ENCODE measurements around the gene EMILIN2.
"Not testable (repeated sequence)": the region's sequence is repeated elsewhere in the genome, so short reads cannot be mapped to it uniquely, and the experiment has no call there.

Gene EMILIN2

DNA sequence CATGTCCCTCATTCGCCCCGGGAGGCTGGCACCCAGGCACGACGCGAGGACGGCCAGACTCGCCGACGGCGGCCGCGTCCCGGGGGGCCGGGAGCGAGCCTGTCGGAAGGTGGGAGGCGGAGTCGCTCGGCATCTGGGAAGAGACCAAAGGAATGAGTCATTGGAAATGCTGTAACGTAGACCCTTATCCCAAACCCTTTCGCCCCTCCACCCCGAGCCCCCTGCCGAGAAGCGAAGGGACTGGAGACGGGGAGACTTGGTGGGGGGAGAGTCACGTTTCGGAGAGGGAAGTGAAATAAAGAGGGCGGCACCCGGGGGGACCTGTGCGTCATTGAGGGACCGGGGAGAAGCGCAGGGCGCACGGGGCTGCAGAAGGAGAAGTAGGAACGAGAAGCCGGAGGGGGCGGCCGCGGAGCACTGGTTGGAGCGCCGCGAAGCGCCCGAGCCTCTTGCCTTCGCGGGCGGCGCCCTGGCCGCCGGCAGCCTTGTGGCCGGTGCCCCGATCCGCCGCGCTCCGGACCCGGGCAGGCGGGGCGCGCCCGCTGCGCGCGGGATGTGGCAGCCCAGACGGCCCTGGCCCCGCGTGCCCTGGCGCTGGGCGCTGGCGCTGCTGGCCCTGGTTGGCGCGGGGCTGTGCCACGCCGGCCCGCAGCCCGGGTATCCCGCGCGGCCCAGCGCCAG lies at the start of gene EMILIN2:
EMILIN2 (plus strand) TSS at position 371 of the 681 bp plus-strand sequence; CDS start at position 554, 183 bp downstream.
- no peak for DNase-seq

DNA sequence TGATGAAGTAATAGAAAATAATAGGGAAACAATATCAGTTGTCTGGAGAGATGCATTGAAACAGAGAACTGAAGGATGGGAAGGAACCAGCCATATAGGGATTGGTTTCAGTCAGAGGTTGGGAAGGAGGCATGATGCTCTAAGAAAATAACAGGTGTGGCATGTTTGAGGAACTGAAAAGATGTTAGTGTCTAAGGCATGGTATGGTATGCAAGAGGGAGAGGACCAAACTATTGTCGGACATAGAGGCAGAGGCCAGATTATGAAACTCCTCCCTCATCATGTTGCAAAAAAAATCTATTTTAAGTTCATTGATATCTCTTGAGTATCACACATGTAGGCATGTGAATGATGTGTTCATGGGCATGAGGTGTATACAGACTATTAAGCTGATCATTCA lies 48.9 kb upstream of the EMILIN2 start:
- DNase-seq: no peak

- no peak for DNase-seq
Measured at GRCh38 chr18:2799369-2799768, 47.4 kb upstream of the EMILIN2 start.

DNA sequence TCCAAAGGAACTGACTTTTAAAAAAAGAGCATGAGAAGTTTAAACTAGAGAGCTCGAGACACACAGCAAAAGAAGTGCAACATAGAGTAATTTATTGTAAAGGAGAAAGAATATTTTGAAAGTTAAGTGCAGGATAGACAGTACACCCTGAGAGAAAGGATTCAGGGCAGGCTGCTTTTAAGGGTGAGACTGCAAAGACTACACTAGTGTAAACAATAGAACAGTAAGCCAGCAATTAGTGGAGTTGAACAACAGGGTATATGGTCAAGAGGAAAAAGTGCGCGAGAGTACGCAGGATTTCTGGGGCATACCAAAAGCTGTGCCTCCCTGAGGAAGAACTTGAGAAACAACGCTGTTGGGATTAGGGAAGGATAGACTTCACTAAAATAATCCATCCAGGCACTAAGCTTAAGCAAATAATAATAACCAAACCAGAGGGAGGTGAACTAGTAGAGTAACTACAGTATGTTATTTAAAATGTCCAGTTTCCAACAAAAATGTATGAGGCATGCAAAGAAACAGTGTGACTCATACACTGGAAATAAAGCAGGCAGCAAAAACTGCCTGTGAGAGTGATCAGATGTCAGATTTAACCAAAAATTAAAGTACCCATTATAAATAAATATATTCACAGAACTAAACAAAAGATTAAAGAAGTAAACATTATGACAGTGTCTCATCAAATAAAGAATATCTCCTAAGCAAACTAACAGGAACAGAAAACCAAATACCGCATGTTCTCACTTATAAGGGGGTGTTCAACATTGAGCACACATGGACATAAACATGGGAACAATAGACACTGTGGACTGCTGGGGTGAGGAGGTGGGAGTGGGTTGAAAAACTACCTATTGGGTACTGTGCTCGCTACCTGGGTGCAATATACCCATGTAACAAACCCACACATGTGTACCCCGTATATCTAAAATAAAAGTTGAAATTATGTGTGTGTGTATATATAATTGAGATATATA lies 40.5 kb upstream of the EMILIN2 start:
- no peak for DNase-seq

GRCh38 chr18:2808640-2809039 lies 38.2 kb upstream of the EMILIN2 start:
- not testable (repeated sequence) for DNase-seq

DNA sequence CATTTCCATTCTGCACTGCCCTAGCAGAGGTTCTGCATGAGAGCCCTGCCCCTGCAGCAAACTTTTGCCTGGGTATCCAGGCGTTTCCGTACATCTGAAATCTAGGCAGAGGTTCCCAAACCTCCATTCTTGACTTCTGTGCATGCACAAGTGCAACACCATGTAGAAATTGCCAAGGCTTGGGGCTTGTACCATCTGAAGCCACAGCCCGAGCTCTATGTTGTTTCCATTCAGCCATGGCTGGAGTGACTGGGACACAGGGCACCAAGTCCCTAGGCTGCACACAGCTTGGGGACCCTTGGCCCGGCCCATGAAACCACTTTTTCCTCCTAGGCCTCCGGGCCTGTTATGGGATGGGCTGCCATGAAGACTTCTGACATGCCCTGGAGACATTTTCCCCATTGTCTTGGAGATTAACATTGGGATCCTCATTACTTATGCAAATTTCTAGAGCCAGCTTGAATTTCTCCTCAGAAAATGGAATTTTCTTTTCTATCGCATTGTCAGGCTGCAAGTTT lies 37.1 kb upstream of the EMILIN2 start:
- not testable (repeated sequence) for DNase-seq

DNA sequence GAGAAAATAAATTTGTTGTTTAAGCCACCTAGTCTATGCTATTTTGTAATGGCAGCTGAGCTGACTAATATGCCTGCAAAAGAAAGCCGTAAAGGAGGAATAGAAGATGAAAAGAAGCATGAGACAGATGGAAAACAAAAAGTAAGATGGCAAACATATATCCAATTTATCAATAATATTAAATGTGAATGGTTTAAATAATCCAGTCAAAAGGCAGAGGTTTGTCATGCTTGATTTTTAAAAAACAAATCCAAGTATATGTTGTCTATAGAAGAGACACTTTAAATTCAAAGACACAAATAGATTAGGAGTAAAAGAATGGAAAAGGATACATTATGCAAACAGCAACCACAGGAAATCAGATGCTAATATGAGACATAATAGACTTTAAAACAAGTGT lies 35.4 kb upstream of the EMILIN2 start:
- DNase-seq: no peak

DNA sequence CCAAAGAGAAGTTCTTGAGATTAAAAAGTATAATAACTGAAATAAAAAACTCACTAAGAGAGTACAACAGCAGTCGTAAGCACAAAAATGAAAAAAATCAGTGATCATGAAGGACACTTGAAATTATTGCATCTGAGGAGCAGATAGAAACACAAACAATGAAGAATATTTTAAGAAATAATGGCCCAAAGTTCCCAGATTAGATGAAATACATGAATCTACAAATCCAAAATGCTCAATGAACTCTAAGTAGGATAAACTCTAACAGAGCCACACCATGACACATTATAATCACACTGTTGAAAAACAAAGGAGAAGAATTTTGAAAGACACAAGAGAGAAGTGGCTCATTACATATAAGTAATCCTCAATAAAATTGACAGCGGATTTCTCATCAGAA lies 31.9 kb upstream of the EMILIN2 start:
- DNase-seq: no peak

GRCh38 chr18:2818281-2818680 lies 28.5 kb upstream of the EMILIN2 start:
- DNase-seq: no peak

DNA sequence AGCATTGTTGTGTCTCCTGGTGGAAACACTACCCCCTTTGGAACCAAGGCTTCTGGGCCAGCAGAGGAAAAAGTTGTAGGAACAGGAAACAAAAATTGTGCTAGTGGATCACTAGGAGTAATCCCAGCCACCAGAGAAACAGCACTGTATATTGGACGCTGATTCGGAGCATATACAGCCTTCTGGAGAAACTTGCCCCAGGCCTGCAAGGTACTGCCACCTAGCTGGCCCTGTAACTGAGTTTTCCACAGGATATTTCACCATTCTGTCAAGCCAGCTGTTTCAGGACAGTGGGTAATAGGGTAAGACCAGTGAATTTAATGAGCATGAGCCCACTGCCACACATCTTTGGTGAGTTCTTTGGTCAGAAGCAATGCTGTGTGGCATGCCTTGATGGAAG lies 25.1 kb upstream of the EMILIN2 start:
- no peak for DNase-seq

GRCh38 chr18:2822213-2822921 lies 24.4 kb upstream of the EMILIN2 start:
- DNase-seq: no peak

DNA sequence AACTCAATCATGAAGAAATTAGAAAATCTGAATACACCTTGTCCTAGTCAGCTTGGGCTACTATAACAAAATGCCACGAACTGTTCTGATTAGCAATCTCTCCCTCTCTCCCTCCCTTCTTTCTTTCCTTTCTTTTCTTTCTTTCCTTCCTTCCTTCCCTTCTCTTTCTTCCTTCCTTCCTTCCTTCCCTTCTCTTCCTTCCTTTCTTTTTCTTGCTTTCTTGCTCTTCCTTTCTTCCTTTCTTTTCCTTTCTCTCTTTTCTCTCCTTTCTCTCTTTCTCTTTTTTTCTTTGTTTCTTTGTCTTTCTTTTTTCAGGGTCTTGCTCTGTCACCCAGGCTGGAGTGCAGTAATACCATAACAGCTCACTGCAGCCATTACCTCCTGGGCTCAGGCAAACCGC lies 23.6 kb upstream of the EMILIN2 start:
- no peak for DNase-seq

GRCh38 chr18:2823966-2824365 lies 22.8 kb upstream of the EMILIN2 start:
- no peak for DNase-seq

DNA sequence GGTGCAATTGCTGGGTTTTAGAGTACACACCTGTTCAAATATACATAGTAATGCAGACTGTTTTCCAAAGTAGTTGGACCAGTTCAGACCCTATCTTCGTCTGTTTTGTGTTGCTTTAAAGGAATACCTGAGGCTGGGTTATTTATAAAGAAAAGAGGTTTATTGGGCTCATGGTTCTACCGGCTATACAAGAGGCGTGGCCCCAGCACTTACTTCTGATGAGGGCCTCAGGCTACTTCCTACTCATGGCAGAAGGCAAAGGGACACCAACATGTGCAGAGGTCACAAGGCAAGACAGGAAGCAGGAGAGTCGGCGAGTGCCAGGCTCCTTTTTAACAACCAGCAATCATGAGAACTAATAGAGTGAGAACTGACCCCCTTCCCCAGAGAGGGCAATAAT lies 21.9 kb upstream of the EMILIN2 start:
- DNase-seq: no peak

- no peak for DNase-seq
Measured at GRCh38 chr18:2825613-2826175, 21.1 kb upstream of the EMILIN2 start.

DNA sequence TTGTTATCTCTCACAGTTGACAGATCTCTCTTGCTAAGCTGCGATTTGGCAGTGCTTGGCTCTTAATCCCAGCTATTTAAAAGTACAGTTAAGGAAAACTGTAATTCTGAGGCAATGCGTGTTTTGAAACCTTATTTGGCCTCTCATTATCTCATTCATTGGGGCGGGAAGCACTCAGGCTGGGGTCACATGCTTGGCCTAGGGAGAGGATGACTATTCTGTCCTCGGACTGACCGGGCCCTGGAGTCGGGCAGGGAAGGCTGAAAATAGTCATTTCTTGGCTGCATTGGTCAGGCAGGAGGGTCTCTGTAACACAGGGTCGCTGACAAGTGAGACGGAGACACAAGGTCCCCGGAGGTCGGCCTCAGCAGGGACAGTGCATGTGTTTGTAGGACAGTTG lies 20.2 kb upstream of the EMILIN2 start:
- no peak for DNase-seq

- DNase-seq: no peak
Measured at GRCh38 chr18:2827061-2827460, 19.7 kb upstream of the EMILIN2 start.

DNA sequence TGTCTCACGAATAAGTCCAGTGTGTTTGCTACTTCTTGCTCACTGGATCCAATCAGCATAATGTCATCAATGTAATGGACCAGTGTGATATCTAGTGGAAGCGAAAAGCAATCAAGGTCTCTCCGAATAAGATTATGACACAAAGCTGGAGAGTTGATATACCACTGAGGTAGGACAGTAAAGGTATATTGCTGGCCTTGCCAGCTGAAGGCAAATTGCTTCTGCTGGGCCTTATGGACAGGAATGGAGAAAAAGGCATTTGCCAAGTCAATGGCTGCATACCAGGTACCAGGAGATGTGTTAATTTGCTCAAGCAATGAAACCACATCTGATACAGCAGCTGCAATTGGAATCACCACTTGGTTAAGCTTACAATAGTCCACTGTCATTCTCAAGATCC lies 10.7 kb upstream of the EMILIN2 start:
- DNase-seq: not testable (repeated sequence)

DNA sequence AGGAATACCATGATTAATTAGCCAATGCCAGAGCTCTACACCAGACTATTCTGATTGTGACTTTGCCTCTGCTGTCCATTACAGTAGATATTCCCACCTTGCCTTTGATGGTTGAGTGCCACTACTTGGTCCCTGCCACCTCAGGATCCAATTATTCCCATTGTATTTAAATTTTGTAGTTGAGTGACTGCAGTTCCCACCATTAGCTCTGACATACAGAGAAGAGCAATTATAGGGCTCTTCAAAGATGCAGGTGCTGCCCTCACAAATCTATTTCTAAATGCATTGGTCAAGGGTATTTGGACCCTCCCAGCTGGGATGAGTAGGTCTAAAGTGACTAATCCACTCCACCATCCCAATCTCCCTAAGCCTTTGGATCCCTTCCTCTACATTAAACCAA lies 9.5 kb upstream of the EMILIN2 start:
- DNase-seq: not testable (repeated sequence)

GRCh38 chr18:2839202-2839601 lies 7.6 kb upstream of the EMILIN2 start:
- DNase-seq: no peak

DNA sequence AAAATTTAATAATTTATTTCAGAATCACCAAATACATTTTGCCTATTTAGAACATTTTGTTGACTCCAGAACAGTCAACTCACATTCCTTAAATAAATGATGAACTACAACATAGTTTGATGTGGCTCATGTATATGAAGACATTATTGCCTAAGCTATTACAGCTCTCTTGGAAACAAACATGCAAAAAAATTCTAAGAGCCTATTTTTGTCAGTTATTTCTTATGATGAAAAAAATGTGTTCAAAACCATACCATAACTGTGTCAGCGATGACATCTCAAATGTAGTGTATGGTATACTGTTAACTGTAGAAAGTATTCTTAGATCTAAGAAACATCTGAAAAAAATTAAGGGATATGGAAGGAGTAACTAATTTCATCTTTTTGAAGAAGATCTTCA lies 6.3 kb upstream of the EMILIN2 start:
- DNase-seq: no peak

DNA sequence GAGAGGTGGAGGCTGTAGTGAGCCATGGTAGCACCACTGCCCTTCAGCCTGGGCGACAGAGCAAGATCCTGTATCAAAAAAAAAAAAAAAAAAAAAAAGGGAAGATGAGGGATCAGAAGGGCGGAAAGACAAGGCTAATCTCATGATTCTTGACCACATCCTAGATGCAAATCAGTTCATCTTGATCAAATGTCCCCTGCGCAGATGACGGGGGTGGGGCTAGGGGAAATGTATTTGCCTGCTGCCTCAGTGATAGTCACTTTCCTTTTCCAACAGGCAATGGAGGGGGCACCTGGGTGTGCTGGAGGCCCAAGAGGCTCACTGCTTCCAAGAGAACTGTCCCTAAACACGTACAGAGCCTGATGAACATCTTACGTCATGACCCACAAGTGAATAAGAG lies 3.7 kb upstream of the EMILIN2 start:
- DNase-seq: no peak

DNA sequence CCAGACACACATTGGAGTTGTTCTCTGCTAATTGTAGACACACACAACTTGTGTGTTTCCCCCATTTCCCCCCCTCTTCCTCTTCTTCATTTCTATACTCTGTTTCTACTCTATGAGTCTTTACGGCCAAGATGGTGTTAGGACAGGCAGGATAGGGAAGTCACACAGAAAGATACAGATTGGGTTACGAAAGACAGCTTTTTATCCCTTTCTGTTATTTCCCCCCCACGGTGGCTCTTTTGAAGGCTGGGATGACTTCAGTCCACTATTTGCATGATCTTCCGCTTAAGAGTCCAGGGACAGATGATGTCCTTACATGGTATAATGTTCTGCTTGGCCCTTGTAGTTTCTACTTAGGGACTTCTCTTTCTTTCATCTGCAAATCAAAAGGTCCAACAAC lies 1.6 kb upstream of the EMILIN2 start:
- no peak for DNase-seq
